ENCODE data around the gene IL34. TPM values are rescaled to one million over a fixed set of nuclear protein-coding genes. Genes with fewer than 3 reads are reported as not detected.
"Not testable (repeated sequence)": the region's sequence is repeated elsewhere in the genome, so short reads cannot be mapped to it uniquely, and the experiment has no call there.

The IL34 gene
- total RNA-seq, 4 donors from 2014 or later: 0.38 to 1.3 (median 1.2) TPM

DNA sequence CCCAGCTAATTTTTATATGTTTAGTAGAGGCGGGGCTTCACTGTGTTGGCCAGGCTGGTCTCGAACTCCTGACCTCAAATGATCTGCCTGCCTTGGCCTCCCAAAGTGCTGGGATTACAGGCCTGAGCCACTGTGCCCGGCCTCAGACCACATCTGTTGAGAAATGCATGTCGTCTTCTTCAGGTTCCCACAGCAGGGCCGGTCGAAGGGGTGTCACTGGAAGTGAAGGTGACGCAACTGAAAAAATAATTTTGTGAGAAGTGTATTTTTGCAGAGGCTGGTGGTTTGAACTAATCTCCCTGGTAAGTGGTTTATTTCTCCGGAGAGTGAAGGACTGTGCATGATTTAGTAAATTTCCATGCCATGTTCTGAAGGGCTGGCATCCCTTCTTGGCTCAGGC is 33.4 kb upstream of the IL34 start:
- TF ChIP-seq CTCF (IDR thresholded peaks at IDR 0.05): no peak
- ATAC-seq (ENCODE audit: low FRiP score): no peak
- no peak for DNase-seq (ENCODE audit: low spot score)

DNA sequence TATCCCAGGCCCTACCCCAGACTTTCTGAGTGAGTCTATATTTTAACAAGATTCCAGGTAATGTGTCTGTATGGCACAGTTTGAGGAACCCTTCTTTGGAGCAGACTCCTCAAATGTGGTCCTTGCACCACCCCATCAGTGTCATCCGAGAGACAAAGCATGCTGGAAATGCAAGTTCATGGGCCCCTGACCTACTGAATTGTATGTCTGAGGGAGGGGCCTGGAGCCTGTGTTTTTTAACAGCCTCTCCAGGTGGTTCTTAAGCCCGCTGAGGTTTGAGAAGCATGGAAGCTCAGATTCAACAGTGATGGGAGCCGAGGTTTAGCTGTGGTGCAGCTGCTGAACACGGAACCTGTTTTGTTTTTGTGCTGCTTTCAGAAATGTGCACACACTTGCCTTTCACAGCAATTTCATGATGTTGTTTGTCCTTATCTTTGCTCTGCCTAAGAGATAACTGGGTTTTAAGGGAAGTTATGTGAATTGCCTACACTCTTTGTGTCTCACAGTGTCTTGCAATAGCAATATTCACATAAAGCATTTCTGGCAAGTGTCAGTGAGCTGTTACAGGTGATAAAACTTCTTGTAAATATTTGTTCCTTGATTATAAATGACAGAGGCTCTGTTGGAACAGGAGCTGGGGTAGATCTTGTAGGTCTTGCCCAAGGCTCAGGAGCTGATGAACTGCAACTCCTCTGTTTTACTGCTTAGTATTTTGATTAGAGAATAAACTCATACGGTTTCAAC is 32.0 kb upstream of the IL34 start:
- ATAC-seq (ENCODE audit: low FRiP score) (no peak), DNase-seq (ENCODE audit: low spot score) (no peak)
- TF ChIP-seq CTCF (IDR thresholded peaks at IDR 0.05): no peak

DNA sequence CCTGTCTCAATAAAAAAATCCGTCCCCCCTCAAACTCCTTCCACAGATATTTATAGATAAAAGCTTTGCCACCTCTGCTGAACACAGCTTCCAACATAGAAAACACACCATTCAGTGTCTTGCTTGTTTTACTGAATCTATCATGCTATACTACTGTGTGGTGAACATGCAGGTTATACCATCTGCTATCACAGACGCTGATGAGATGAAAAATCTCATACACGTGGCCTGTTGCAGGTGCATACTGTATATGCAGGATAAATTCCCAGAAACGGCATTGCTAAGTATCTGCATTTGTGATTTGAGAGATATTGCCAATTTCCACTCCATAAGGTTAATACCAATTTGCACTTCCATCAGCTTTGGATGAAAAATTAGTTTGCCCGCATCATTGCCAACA is 30.4 kb upstream of the IL34 start:
- ATAC-seq (ENCODE audit: low FRiP score): no peak
- no peak for TF ChIP-seq CTCF (IDR thresholded peaks at IDR 0.05)
- no peak for DNase-seq (ENCODE audit: low spot score)

DNA sequence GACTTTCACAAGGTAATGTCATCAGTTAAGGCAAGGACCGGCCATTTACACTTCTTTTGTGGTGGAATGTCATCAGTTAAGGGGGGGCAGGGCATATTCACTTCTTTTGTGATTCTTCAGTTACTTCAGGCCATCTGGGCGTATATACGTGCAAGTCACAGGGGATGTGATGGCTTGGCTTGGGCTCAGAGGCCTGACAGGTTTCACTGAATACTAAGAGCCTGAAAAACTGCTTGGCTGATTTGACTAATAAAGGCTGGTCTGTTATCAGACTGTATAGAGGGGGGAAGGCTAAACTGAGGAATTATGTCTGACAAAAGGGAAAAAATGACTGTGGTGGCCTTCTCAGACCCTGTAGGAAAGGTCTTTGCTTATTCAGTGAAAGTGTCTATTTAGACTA is 24.5 kb upstream of the IL34 start:
- not testable (repeated sequence) for ATAC-seq (ENCODE audit: low FRiP score); DNase-seq (ENCODE audit: low spot score)

DNA sequence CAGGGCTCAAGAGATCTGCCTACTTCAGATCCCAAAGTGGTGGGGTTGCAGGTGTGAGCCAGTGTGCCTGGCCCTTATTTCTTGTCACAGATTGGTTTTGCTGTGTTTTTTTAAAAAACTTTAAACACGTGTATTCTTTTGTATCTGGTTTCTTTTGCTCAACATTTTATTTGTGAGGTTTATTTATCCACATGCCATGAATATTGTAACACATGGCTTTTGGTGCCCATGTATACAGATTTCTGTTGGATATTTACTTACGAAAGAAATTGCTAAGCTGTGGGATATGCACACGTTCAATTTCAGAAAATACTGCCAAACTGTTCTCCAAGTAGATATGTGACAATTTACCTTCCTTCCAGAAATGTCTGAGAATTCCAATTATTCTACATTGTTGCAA is 18.7 kb upstream of the IL34 start:
- ATAC-seq (ENCODE audit: low FRiP score): no peak
- no peak for DNase-seq (ENCODE audit: low spot score)
- TF ChIP-seq CTCF (IDR thresholded peaks at IDR 0.05): no peak

- ATAC-seq (ENCODE audit: low FRiP score) (no peak), DNase-seq (ENCODE audit: low spot score) (no peak)
- TF ChIP-seq CTCF (IDR thresholded peaks at IDR 0.05): no peak
Observed at GRCh38 chr16:70630960-70631745, 15.2 kb upstream of the IL34 start.

GRCh38 chr16:70632273-70632672 is 14.1 kb upstream of the IL34 start:
- no peak for DNase-seq (ENCODE audit: low spot score)
- TF ChIP-seq CTCF (IDR thresholded peaks at IDR 0.05): no peak

GRCh38 chr16:70633617-70634016 is 12.7 kb upstream of the IL34 start:
- ATAC-seq (ENCODE audit: low FRiP score); DNase-seq (ENCODE audit: low spot score): not testable (repeated sequence)

More at GRCh38 chr16:70632273-70632672, 14.1 kb upstream of the IL34 start:
- ATAC-seq (ENCODE audit: low FRiP score): no peak
